ENCODE results near the gene PDE4D. TPM values are rescaled to one million over a fixed set of nuclear protein-coding genes. Genes with fewer than 3 reads are reported as not detected.

The PDE4D gene
- total RNA-seq, 1 donor from 2014 or later: 44.8 TPM

GRCh38 chr5:59119480-59119879, 774.0 kb downstream of the PDE4D start:
- no peaks in the 10 kb centered on the region for H3K36me3 ChIP-seq
- no peaks in the 10 kb centered on the region for H3K27me3 ChIP-seq
- intact Hi-C loops (cut with DNase I): no loop called here
- DNase-seq (ENCODE audit: low spot score in 2 of 2): no peak
- H3K27ac ChIP-seq: no peak overlapping the region
- no peak for TF ChIP-seq CTCF (IDR thresholded peaks at IDR 0.05)
- H3K4me3 ChIP-seq: no peak overlapping the region
- H3K9me3 ChIP-seq: no peaks in the 10 kb centered on the region
- no peaks in the 10 kb centered on the region for H3K4me1 ChIP-seq

- TF ChIP-seq CTCF (IDR thresholded peaks at IDR 0.05): no peak
- Histone ChIP-seq H3K36me3 (no peaks in the 10 kb centered on the region), H3K27me3 (no peaks in the 10 kb centered on the region), H3K4me1 (no peaks in the 10 kb centered on the region), H3K4me3 (no peak overlapping the region), H3K27ac (no peak overlapping the region), H3K9me3 (no peaks in the 10 kb centered on the region)
- intact Hi-C loops (cut with DNase I): no loop called here
- no peak for DNase-seq (ENCODE audit: low spot score in 2 of 2)
Observed at GRCh38 chr5:59117320-59117719, 776.2 kb downstream of the PDE4D start.

GRCh38 chr5:59116231-59116865, 777.2 kb downstream of the PDE4D start:
- no peak for TF ChIP-seq CTCF (IDR thresholded peaks at IDR 0.05)
- H3K4me3 ChIP-seq: no peak overlapping the region
- no peaks in the 10 kb centered on the region for H3K4me1 ChIP-seq
- H3K27ac ChIP-seq: no peak overlapping the region
- H3K27me3 ChIP-seq: no peaks in the 10 kb centered on the region
- intact Hi-C loops (cut with DNase I): no loop called here
- no peaks in the 10 kb centered on the region for H3K36me3 ChIP-seq
- no peaks in the 10 kb centered on the region for H3K9me3 ChIP-seq
- no peak for DNase-seq (ENCODE audit: low spot score in 2 of 2)

- Histone ChIP-seq H3K27ac (no peak overlapping the region), H3K4me3 (no peak overlapping the region), H3K4me1 (no peaks in the 10 kb centered on the region), H3K27me3 (no peaks in the 10 kb centered on the region), H3K36me3 (no peaks in the 10 kb centered on the region), H3K9me3 (no peaks in the 10 kb centered on the region)
- DNase-seq (ENCODE audit: low spot score in 2 of 2): no peak
- TF ChIP-seq CTCF (IDR thresholded peaks at IDR 0.05): no peak
- intact Hi-C loops (cut with DNase I): no loop called here
Observed at GRCh38 chr5:59115345-59115744, 778.2 kb downstream of the PDE4D start.

- no peaks in the 10 kb centered on the region for H3K36me3 ChIP-seq
- no peaks in the 10 kb centered on the region for H3K9me3 ChIP-seq
- H3K4me3 ChIP-seq: no peak overlapping the region
- no peaks in the 10 kb centered on the region for H3K4me1 ChIP-seq
- no peak for TF ChIP-seq CTCF (IDR thresholded peaks at IDR 0.05)
- H3K27ac ChIP-seq: no peak overlapping the region
- H3K27me3 ChIP-seq: no peaks in the 10 kb centered on the region
- no peak for DNase-seq (ENCODE audit: low spot score in 2 of 2)
- intact Hi-C loops (cut with DNase I): no loop called here
Observed at GRCh38 chr5:59109383-59109782, 784.1 kb downstream of the PDE4D start.

- Histone ChIP-seq H3K4me3 (no peak overlapping the region), H3K4me1 (no peaks in the 10 kb centered on the region), H3K36me3 (no peaks in the 10 kb centered on the region), H3K27me3 (no peaks in the 10 kb centered on the region), H3K9me3 (no peaks in the 10 kb centered on the region), H3K27ac (no peak overlapping the region)
- no peak for TF ChIP-seq CTCF (IDR thresholded peaks at IDR 0.05)
- no peak for DNase-seq (ENCODE audit: low spot score in 2 of 2)
- intact Hi-C loops (cut with DNase I): no loop called here
Observed at GRCh38 chr5:59107692-59108091, 785.8 kb downstream of the PDE4D start.
